Renal pelvis (tissue), 12 donors: ENCODE results near the gene FAM32A. TPM values are rescaled to one million over a fixed set of nuclear protein-coding genes. Genes with fewer than 3 reads are reported as not detected.

Experiments
- DNase-seq: peaks from one replicate; pipeline ENCODE4 v3.0.0-alpha.2; 2013
- long read RNA-seq, 16 experiments: transcript quantifications; one replicate each; lab custom pipeline, GENCODE V29; 2026
- polyA plus RNA-seq, 3 donors: library from polyadenylated mRNA; unstranded; fragments of 120-200 nt; gene quantifications; one replicate each; pipeline ENCODE4 v1.2.1, GENCODE V29; 2013; ENCODE audit not compliant: insufficient read length in 3 of 3

Gene FAM32A
- 100 to 1,000 TPM; 109 to 135 (median 115) TPM for polyA plus RNA-seq
- long read RNA-seq, donor 1, transcript FAM32A-205 (3 exons, 1,168 nt): minor isoform, 9 of 59 reads
- long read RNA-seq, donor 1, transcript FAM32A-201 (4 exons, 1,455 nt): major isoform, 47 of 59 reads
- long read RNA-seq, donor 1, partial matches to known transcripts: 0 of 59 reads
- long read RNA-seq, donor 1, other reads (novel, unspliced or antisense): 0 of 59 reads
- long read RNA-seq, donor 2, transcript FAM32A-205 (3 exons, 1,168 nt): minor isoform, 25 of 102 reads
- long read RNA-seq, donor 2, transcript FAM32A-201 (4 exons, 1,455 nt): major isoform, 75 of 102 reads
- long read RNA-seq, donor 2, partial matches to known transcripts: 0 of 102 reads
- long read RNA-seq, donor 2, other reads (novel, unspliced or antisense): 0 of 102 reads
- long read RNA-seq, donor 3, transcript FAM32A-201 (4 exons, 1,455 nt): major isoform, 46 of 263 reads
- long read RNA-seq, donor 3, transcript FAM32A-205 (3 exons, 1,168 nt): minor isoform, 18 of 263 reads
- long read RNA-seq, donor 3, partial matches to known transcripts: 198 of 263 reads
- long read RNA-seq, donor 3, other reads (novel, unspliced or antisense): 0 of 263 reads
- long read RNA-seq, donor 4, transcript FAM32A-205 (3 exons, 1,168 nt): minor isoform, 33 of 110 reads
- long read RNA-seq, donor 4, transcript FAM32A-201 (4 exons, 1,455 nt): major isoform, 74 of 110 reads
- long read RNA-seq, donor 4, partial matches to known transcripts: 0 of 110 reads
- long read RNA-seq, donor 4, other reads (novel, unspliced or antisense): 0 of 110 reads
- long read RNA-seq, donor 5, transcript FAM32A-205 (3 exons, 1,168 nt): minor isoform, 12 of 44 reads
- long read RNA-seq, donor 5, transcript FAM32A-201 (4 exons, 1,455 nt): major isoform, 31 of 44 reads
- long read RNA-seq, donor 5, partial matches to known transcripts: 0 of 44 reads
- long read RNA-seq, donor 5, other reads (novel, unspliced or antisense): 0 of 44 reads
- long read RNA-seq, donor 6, transcript FAM32A-201 (4 exons, 1,455 nt): major isoform, 47 of 65 reads
- long read RNA-seq, donor 6, transcript FAM32A-205 (3 exons, 1,168 nt): minor isoform, 17 of 65 reads
- long read RNA-seq, donor 6, partial matches to known transcripts: 0 of 65 reads
- long read RNA-seq, donor 6, other reads (novel, unspliced or antisense): 0 of 65 reads
- long read RNA-seq, donor 7, transcript FAM32A-205 (3 exons, 1,168 nt): minor isoform, 11 of 475 reads
- long read RNA-seq, donor 7, transcript FAM32A-201 (4 exons, 1,455 nt): major isoform, 75 of 475 reads
- long read RNA-seq, donor 7, partial matches to known transcripts: 386 of 475 reads
- long read RNA-seq, donor 7, other reads (novel, unspliced or antisense): 0 of 475 reads
- long read RNA-seq, donor 8, transcript FAM32A-205 (3 exons, 1,168 nt): minor isoform, 13 of 42 reads
- long read RNA-seq, donor 8, transcript FAM32A-201 (4 exons, 1,455 nt): major isoform, 24 of 42 reads
- long read RNA-seq, donor 8, partial matches to known transcripts: 5 of 42 reads
- long read RNA-seq, donor 8, other reads (novel, unspliced or antisense): 0 of 42 reads
- long read RNA-seq, donor 9, transcript FAM32A-205 (3 exons, 1,168 nt): minor isoform, 24 of 283 reads
- long read RNA-seq, donor 9, transcript FAM32A-201 (4 exons, 1,455 nt): major isoform, 87 of 283 reads
- long read RNA-seq, donor 9, partial matches to known transcripts: 171 of 283 reads
- long read RNA-seq, donor 9, other reads (novel, unspliced or antisense): 0 of 283 reads
- long read RNA-seq, donor 10, transcript FAM32A-201 (4 exons, 1,455 nt): major isoform, 52 of 74 reads
- long read RNA-seq, donor 10, transcript FAM32A-205 (3 exons, 1,168 nt): minor isoform, 21 of 74 reads
- long read RNA-seq, donor 10, partial matches to known transcripts: 0 of 74 reads
- long read RNA-seq, donor 10, other reads (novel, unspliced or antisense): 0 of 74 reads
- long read RNA-seq, donor 11, transcript FAM32A-201 (4 exons, 1,455 nt): major isoform, 33 of 231 reads
- long read RNA-seq, donor 11, transcript FAM32A-205 (3 exons, 1,168 nt): minor isoform, 10 of 231 reads
- long read RNA-seq, donor 11, partial matches to known transcripts: 188 of 231 reads
- long read RNA-seq, donor 11, other reads (novel, unspliced or antisense): 0 of 231 reads
- long read RNA-seq, donor 12, transcript FAM32A-201 (4 exons, 1,455 nt): major isoform, 68 of 99 reads
- long read RNA-seq, donor 12, transcript FAM32A-205 (3 exons, 1,168 nt): minor isoform, 28 of 99 reads
- long read RNA-seq, donor 12, partial matches to known transcripts: 0 of 99 reads
- long read RNA-seq, donor 12, other reads (novel, unspliced or antisense): 0 of 99 reads
- long read RNA-seq, donor 13, transcript FAM32A-201 (4 exons, 1,455 nt): major isoform, 26 of 195 reads
- long read RNA-seq, donor 13, partial matches to known transcripts: 163 of 195 reads
- long read RNA-seq, donor 13, other reads (novel, unspliced or antisense): 0 of 195 reads
- long read RNA-seq, donor 14: 0 reads
- long read RNA-seq, donor 15: 0 reads
- long read RNA-seq, donor 16, transcript FAM32A-205 (3 exons, 1,168 nt): minor isoform, 20 of 269 reads
- long read RNA-seq, donor 16, transcript FAM32A-201 (4 exons, 1,455 nt): major isoform, 71 of 269 reads
- long read RNA-seq, donor 16, partial matches to known transcripts: 174 of 269 reads
- long read RNA-seq, donor 16, other reads (novel, unspliced or antisense): 0 of 269 reads

DNA sequence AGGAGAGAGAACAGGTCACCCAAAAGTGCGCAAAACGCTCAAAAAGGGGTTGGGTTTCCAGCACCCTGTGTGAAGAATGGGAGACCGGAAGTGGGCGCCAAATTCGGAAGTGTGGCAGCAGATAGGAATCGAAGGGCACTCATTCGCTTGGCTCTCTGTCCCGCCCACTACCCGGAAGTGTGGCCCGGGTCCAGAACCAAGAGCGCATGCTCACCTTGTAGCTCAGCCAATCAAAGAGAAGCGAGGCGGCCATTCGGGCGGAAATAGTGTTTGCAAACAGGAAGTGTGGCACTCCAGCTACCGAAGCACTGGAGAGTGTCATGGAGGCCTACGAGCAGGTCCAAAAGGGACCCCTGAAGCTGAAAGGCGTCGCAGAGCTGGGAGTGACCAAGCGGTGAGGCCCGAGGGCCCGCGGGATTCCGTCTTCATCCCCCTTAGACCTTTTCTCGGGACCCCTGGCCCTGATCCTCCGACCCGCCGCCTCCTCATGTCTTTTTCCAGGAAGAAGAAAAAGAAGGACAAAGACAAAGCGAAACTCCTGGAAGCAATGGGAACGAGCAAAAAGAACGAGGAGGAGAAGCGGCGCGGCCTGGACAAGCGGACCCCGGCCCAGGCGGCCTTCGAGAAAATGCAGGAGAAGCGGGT lies at the start of gene FAM32A:
Gene FAM32A, plus strand, starts transcription at position 288 of the 645 bp plus-strand sequence. Its CDS starts 33 bp downstream, at position 321.
- DNase-seq: peak; percentile 99

DNA sequence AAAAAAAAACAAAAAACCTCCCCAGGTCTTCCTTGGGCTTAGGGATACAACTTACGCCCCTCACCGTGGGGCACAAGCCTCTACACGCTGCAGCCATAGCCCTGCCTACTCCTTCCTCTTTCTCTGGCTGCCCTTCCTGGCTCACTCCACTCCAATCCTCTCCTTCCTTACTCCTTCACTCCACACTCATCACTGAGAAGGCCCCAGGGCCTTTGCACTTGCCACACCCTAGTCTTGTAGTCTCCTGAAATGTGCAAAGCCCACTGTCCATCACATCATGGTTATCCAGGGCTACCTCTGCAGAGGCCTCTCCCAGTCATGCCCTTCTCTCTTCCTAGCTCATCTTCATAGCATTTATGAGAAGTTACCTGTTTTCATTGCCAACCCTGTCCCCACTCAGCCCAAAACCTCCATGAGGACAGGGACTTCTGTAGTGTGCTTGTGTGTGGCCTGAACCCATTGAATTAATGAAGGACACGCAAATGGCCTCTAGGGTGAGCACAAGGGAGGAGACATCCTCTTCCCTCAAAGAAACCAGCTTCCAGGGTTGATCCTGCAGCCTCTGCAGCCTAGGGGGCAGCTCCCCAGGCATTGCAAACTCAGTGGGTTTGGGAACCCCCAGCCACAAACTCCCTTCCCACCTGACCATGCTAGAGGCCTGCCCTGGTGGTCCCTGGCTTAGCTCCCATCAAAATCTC lies 49.6 kb upstream of the FAM32A start:
- no peak for DNase-seq

DNA sequence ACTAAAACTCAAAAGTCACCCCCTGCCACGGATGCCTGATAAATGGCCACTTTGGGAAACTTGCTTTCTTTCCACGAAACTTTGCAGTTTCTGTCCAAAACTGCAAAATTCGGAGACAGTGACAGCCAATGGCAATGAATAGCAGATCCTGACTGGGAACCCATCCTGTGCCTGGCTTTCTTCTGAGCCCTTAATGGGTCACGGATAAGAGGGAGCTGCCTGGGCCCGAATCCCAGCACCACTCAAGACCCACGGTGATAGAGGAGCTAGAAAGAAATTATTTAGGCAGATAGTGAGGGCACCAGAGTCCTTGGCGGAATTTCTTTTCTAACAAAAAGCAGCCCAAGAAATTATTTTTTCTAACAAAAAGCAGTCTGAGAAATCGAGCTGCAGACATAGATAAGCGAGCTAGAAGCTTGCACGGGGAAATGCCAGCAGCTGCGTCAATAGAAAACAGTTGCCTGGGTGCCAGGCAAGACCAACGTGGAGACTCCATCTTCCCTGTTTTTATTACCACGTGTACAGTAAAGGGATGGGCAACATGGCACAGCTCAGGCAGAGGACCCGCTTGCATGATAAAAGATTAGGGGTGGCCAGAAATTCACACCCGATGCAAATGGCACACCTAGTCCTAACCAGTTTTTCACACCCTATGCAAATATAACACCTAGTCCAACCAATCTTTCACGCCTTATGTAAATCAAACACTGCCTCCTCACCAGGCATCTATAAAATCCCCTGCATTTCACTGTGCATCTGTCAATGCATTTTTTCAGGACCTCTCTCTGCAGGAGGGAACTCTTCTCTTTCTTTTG lies 48.8 kb upstream of the FAM32A start:
- DNase-seq: no peak

DNA sequence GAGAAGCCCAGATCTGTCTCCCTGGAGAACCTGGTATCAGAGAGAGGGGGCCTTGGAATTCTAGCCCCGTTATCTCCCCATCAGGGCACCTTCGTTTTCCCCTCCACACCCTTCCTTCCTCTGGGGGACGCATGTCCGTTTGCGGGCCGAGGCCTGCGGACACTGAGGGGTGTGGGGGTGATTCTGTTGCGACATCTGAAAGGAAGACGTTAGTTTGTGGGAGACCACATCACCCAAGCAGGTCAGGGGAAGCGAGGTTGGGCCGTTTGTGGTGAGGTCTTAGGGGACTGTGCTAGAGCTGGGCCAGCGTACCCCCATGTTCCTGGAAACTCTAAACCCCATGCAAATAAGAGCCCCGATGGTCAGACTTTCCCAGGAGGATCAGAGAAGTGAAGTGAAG lies 45.5 kb upstream of the FAM32A start:
- no peak for DNase-seq

DNA sequence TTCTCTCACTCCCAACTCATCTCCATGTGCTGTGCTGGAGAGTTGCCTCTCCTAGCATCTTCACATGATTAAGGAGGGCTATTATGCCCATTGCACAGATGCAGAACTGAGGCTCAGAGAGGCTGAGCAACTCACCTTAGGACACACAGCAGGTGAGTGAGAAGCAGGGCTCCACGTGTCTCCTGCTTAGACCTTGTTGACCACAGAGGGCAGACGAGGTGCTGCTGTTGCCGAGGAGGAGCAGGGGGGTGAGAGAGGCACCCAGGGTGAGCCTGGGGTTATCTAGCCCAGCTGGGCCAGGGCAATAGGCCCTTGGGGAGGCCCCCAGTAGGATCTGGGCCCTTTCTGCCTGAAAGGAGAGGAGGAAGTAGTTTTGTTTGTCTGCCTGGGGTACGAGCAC lies 44.2 kb upstream of the FAM32A start:
- no peak for DNase-seq

DNA sequence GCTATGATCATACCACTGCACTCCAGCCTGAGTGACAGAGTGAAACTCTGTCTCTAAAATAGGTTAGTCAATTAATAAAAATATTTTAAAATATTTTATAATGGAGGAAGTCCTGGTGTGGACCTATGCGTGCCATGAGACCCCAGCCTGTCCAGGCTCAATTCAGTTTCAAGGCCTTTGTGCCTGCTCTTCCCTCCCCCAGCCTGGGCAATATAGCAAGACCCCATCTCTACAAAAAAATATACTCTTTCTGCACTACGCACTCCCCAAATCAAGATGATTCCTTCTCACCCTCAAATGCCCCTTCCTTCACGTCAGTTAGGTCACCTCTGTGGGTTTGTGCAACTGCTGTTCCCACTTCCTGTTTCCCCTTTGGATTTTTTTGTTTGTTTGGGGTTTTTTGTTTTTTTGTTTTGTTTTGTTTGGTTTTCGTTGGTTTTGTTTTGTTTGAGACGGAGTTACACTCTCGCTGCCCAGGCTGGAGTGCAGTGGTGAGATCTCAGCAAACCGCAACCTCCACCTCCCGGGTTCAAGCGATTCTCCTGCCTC lies 43.1 kb upstream of the FAM32A start:
- DNase-seq: no peak

DNA sequence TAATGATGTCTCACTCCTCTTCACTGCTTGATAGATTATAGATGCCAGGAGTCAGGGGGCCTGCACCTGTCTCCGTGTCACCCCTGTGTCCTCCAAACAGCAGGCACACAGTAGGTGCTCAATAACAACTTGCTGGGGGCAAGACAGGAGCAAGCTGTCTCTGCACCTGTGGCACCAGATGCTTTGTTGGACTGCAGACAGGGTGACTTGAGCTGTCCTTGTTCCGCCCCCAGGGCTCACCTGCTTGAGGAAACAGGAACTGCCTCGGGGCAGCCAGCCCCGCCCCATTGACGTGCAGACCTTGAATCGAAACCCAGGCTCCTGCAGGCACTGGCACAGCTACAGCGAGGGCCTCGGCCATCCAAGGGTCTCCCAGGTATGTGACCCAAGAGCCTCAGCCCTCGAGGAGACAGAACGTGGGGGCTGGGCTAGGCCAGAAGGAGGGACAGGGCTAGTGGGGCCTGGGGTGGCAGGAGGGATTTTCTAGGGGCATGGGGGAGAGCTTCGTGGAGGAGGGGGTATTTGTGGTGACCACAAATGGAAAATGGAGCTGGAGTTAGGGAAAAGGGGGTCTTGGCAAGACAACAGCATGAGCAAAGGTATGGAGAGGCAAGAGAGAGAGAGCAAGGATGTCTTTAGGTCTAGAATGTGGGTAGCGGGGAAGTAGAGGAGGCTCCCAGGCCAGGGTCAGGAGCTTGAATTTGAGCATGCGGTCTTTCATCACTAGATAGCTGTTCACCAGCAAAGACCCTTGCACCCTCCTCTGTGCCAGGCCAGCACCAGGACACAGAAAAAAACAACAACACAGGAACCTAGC lies 41.6 kb upstream of the FAM32A start, which contains the start of gene HSH2D:
Gene HSH2D, plus strand, starts transcription at position 287 of the 817 bp plus-strand sequence. CDS start 5,066 bp downstream, outside the sequence.
- peak; percentile 7 for DNase-seq

DNA sequence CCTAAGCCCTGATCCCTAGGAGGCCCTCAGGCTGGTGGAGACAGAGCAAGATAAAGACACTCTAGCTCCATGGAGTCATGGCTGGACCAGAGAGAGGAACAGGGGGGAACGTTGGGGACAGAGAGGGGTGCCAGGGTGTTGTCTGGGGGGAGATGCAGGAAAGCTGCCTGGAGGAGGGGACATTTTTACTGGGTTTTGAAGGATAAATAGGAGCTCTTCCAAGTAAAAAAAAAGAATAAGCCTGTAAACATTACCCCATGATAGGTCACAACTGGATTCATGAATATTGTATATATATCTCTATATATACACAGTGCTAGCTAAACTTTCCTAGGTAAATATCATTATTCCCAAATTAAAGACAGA lies 41.0 kb upstream of the FAM32A start:
- DNase-seq: no peak

DNA sequence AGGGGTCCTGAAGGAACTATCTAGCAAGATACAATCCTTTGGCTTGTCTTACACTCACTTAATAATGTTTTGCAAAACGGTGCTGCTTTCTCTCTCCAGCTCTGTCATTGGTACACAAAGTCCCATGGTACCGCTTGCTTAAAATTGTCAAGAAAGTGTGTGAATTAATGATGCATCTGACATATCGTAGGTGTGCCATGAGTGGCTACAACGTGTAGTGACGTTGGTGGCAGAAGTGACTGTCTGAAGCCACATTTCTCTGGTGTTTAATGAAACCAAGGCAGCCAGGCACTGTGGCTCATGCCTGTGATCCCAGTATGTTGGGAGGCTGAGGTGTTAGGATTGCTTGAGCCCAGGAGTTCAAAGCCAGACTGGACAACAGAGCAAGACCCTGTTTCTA lies 39.1 kb upstream of the FAM32A start:
- no peak for DNase-seq

DNA sequence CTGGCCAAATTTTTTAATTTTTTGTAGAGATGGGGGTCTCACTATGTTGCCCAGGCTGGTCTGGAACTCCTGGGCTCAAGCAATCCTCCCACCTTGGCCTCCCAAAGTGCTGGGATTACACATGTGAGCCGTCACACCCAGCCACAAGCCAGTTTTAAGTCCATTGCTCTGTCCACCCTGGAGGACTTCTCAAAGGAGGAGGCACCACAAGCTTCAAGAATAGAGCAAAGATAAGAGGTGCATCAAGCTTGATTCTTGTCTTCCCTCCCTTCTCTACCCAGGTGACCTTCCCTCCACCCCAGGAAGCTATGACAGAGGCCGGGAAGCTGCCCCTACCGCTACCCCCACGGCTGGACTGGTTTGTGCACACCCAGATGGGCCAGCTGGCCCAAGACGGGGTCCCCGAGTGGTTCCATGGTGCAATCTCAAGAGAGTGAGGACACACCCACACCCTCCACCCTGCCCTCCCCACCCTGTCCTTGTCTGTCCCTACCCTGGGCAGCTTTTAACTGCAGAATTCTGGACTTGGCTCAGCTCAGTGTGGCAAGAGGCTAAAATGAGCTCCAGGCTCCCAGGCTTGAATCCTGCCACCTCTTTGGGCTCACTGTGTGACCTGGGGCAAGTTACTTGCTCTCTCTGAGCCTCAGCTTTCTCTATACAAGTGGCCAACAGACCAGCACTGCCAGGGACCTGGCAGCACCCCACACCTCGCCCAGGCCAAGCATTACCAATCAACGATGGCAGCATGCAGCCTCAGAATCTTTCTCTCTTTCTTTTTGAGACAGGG lies 36.6 kb upstream of the FAM32A start:
- no peak for DNase-seq

DNA sequence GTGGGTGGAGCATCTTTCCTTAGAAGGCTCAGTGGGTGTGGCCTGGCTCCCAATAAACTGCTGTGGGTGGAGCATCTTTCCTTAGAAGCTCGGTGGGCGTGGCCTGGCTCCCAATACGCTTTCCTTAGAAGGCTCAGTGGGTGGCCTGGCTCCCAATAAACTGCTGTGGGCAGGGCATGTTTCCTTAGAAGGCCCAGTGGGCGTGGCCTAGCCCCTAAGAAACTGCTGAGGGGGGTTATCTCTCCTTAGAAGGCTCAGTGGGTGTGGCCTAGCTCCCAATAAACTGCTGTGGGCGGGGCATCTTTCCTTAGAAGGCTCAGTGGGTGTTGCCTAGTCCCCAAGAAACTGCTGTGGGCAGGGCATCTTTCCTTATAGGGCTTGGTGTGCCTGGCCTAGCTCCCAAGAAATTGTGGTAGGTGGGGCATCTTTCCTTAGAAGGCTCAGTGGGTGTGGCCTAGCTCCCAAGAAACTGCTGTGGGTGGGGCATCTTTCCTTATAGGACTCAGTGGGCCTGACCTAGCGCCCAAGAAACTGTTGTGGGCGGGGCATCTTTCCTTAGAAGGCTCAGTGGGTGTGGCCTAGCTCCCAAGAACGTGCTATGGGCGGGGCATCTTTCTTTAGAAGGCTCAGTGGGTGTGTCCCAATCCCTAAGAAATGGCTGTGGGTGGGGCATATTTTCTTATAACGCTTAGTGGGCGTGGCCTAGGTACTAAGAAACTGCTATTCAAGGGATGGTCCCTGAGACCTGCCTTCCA lies 31.5 kb upstream of the FAM32A start:
- DNase-seq: no peak

DNA sequence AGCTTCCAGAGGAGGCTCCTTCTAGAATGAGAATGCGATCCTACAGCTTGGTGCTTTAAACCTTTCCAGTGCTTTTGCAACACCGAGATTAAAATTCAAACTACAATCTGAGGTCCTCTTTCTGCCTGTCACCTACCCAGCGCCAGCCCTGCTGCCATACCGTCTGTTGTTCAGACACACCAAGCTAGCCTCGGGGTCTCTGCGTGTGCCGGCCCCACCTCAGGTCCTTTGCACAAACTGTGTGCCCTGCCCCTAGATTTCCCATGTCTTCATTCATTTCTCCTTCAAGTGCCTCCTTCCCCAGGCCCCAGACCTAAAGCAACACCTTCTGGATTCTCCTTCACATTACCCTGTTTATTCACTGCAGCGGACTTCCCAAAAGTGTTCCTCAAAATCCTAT lies 30.7 kb upstream of the FAM32A start:
- no peak for DNase-seq

DNA sequence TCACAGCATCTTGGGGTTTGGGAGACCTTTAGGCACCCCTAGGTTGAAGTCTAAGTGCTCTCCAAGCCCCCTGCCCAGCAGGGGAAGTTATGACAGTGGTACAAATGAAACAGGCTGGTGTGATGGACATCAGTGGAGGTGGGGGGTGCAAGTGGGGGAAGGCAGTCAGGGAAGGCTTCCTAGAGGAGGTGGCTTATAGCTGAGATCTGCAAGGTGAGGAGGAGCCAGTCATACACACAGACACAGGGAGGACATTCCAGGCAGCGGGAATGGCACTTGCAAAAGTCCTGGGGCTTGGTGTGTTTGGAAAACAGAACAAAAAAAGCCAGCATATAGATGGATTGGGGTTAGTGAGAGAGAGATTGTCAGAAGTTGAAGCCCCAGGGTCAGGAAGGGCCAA lies 30.1 kb upstream of the FAM32A start:
- DNase-seq: no peak

DNA sequence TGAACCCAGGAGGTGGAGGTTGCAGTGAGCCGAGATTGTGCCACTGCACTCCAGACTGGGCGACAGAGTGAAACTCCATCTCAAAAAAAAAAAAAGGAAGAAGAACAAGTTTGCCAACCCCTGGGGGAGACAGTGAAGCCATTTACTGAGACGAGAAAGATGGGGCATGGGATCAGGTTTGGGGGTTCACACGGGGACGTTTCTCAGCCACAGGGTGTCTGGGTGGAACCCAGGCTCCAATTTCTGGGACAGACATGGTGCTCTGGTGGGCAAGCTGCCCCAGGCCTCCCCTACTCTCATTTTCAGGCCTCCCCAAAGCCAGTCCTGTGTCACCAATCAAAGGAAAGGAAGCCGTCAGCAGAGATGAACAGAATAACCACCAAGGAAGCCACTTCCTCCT lies 28.3 kb upstream of the FAM32A start:
- no peak for DNase-seq
